ENCODE data around the gene PCCA.
"Not testable (repeated sequence)": the region's sequence is repeated elsewhere in the genome, so short reads cannot be mapped to it uniquely, and the experiment has no call there.

The PCCA gene

DNA sequence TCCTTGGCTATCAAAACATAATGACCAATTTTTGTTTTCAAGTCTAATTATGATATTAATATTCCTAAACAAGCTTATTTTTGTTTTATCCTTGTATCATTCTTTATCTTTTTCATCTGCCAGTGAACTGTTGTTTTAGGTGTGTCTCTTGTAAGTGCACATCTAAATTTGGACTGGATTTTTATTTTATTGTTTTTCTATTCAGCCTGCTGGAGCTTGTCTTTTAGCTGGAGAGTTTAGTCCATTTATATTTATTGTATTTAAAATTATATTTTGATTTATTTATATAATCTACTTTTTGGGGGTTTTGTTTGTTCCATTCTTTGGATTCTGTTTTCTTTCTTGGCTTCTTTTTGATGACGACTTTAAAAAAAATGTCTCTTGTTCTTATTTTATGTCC lies 159.0 kb downstream of the PCCA start:
- no peak for DNase-seq

DNA sequence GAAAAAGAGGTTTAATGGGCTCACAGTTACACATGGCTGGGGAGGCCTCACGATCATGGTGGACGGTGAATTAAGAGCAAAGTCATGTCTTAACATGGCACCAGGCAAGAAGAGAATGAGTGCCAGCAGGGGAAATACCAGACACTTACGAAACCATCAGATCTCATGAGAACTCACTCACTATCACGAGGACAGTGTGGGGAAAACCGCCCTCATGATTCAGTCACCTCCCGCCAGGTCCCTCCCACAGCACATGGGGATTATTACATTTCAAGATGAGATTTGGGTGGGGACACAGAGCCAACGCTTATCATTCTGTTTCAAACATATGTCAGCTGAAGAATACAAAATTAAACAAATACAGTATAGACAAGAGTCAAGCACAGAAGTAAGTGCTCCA lies 165.1 kb downstream of the PCCA start:
- DNase-seq, result no peak

- DNase-seq, result no peak
Observed at GRCh38 chr13:100262404-100262803, 173.5 kb downstream of the PCCA start.

DNA sequence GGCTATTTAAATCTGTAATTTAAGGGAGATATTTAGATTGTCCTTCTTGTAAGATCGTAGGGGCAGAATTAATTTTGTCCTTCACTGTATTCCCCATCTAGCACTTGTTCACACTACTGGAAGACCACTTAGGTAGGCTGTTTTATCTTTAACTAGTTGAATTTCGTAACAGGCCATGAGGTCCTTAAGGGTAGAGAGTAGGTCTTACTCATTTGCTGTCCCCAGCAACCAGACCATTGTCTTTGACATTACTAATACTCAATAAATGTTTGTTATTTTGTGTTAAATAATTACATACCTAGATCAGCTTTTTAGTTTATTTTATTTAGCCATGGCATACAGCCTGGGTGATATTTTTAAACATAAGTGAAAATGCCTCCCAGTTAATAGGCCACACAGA lies 177.1 kb downstream of the PCCA start:
- no peak for DNase-seq

GRCh38 chr13:100269837-100270236 lies 180.9 kb downstream of the PCCA start:
- DNase-seq, result no peak

DNA sequence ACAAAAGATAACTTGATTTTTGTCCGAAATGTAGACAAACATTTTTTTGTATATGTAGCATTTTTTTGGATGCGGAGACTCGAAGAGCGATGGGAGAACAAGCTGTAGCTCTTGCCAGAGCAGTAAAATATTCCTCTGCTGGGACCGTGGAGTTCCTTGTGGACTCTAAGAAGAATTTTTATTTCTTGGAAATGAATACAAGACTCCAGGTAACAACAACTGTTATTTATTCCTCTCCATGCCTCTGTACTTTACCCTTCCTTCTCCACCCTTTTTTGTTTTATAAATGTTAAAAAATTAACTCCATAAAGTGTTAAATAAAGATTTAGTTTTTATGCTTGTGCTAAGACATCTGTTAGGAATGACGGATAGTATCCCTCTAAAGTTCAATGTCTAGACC lies 184.2 kb downstream of the PCCA start:
- no peak for DNase-seq

DNA sequence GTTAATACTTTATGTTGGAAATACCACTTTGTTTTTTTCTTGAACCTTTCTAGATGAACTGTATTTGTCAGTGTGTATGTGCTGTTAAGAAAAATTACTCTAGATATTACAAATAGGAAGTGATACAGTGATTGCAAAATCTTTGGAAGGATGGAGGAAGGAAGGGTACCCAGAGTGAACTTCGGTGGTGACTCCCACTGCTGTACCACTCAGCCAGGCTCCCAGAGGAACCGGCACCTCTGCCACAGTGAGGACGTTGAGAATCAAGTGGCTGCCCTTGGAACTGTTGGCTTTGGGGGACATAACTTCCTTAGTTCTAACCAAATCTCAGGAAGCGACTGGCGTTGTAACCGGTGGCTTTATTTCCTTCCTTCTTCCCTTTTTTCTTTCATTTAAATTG lies 184.7 kb downstream of the PCCA start:
- DNase-seq, result peak; percentile 72

GRCh38 chr13:100274942-100275506 lies 186.1 kb downstream of the PCCA start:
- DNase-seq, result peak; percentile 90

DNA sequence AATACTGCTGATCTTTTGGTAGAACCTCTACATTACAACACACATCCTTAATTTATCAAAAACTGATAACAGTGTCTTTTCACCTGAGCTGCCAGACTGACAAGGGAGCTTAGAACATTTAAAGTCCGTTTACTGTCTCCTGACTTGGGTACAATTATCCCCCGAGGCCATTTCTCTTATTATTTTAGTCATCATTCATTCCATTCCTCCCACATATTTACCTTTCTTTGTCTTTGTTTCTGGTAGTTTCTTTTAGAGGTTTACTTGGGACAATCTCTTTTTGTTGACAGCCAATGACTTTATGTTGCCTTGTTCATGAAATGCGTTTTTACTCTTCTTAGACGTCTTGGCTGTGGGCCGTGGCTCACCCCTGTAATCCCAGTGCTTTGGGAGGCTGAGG lies 186.9 kb downstream of the PCCA start:
- DNase-seq, result peak; percentile 19

DNA sequence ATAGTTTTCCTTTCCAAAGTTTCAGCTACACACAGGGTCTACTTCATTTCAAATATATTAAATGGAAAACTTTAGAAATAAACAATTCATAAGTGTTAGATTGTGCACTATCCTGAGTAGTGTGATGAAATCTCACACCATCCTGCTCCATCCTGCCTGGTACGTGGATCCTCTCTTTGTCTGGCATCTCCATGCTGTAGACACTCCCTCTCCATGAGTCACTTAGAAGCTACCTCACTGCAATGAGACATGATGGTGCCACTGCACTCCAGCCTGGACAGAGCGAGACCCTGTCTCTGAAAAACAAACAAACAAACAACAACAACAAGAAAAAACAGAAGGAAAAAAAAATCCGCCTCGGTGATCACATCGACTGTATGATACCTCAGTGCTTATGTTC lies 191.8 kb downstream of the PCCA start:
- no peak for DNase-seq

DNA sequence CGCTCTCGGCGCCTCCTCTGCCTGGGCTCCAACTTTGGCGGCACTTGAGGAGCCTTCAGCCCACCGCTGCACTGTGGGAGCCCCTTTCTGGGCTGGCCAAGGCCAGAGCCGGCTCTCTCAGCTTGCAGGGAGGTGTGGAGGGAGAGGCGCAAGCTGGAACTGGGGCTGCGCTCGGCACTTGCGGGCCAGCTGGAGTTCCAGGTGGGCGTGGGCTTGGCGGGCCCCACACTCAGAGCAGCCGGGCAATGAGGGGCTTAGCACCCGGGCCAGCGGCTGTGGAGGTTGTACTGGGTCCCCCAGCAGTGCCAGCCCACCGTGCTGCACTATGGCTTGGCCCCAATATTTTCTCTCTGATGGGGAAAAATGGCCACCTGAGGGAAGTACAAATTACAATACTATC lies 193.4 kb downstream of the PCCA start:
- DNase-seq, result not testable (repeated sequence)

DNA sequence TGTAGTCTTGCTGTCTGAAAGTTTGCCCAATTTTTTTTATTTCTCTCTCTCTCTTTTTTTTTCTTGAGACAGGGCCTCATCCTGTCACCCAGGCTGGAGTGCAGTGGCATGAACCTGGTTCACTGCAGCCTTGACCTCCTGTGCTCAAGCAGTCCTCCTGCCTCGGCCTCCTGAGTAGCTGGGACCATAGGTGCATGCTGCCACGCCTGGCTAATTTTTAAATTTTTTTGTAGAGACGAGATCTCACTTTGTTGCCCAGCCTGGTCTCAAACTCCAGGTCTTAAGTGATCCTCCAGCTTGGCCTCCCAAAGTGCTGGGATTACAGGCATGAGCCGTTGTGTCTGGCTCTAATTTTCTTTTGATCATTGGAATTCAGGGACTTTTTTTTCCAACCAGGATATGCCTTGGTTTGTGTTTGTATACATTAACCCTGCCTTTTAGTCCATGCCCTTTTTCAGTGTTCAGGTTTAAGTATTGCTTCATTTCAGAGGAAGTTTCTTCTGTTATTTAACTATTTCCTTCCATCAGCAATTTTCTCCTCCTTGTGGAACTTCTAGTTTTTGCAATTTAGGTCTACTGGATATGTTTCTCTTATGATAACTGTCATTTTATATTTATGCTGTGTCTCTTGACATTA lies 201.4 kb downstream of the PCCA start:
- no peak for DNase-seq

GRCh38 chr13:100291624-100292023 lies 202.7 kb downstream of the PCCA start:
- DNase-seq, result no peak

- no peak for DNase-seq
Observed at GRCh38 chr13:100297413-100297812, 208.5 kb downstream of the PCCA start.

GRCh38 chr13:100298116-100298681 lies 209.3 kb downstream of the PCCA start:
- no peak for DNase-seq

GRCh38 chr13:100298691-100299090 lies 209.8 kb downstream of the PCCA start:
- no peak for DNase-seq

GRCh38 chr13:100300243-100300642 lies 211.3 kb downstream of the PCCA start:
- DNase-seq, result no peak

GRCh38 chr13:100300708-100301107 lies 211.8 kb downstream of the PCCA start:
- DNase-seq, result no peak

DNA sequence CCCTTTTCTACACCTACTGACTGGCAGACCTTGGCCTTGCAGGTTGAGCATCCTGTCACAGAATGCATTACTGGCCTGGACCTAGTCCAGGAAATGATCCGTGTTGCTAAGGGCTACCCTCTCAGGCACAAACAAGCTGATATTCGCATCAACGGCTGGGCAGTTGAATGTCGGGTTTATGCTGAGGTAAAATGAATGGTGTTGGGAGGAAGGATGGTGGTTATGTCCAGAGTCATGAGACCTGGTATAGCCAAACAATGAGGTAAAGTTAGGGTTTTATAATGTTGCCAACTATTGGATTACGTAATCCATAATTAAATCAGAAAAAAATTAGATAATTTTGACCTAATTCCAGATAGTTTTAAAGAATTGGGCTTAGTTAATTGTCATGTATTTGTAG lies 212.5 kb downstream of the PCCA start:
- no peak for DNase-seq

DNA sequence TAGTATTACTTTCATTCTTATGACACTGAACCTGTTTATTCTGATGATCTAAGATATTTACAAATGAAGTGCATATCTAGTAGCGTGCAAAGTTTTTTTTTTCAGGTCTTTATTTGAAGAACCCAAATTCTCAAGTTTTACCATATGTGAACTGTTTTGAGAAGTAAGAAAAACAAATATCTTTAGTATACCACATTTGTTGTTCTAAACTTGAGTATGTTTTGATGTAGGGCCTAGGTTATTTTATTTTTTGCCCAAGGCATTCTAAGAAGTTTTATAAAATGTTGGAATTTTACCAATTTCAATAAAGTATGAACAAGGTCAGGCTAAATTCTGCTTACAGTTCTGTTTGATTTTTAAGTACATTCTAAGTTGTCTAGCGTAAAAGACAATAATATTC lies 213.5 kb downstream of the PCCA start:
- no peak for DNase-seq

GRCh38 chr13:100304229-100304628 lies 215.3 kb downstream of the PCCA start:
- no peak for DNase-seq

GRCh38 chr13:100305398-100305797 lies 216.5 kb downstream of the PCCA start:
- DNase-seq, result no peak

DNA sequence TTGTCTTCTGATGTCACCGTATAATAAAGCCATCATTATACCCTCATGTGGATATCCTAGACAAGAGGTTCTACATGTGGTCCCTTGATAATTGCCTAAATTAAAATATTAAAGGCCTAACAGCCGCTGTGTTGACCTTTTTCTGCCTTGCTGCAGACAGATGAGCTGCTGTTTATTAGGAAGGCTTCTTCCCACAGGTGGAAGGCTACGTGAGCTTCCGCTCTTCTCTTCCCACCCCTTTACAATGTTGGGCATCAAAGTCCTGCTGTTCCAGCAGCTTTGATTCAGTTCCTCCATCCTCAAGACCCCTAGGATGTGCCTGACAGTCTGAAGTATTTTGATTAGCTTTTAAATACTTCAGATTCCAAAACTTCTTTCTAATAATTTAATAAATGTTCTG lies 217.1 kb downstream of the PCCA start:
- DNase-seq, result no peak

GRCh38 chr13:100306434-100306999 lies 217.6 kb downstream of the PCCA start:
- DNase-seq, result no peak

All from GDM1 (cell line).